B cell (primary cell): ENCODE measurements around the gene COG5.

Source experiments
- EZH2 ChIP-seq: IDR thresholded peaks from 2 replicates; pipeline ENCODE4 v1.6.1; 2012; ENCODE audit warnings: borderline replicate concordance, low read depth, mild to moderate bottlenecking, moderate library complexity, low read length; ENCODE audit not compliant: insufficient read depth, poor library complexity, severe bottlenecking
- TF ChIP-seq, protein P1 (sequence below): fragments of 200-600 bp; IDR thresholded peaks from one replicate; pipeline ENCODE4 v1.8.0; 2022; ENCODE audit warnings: antibody characterized with exemption, mild to moderate bottlenecking

DNA sequence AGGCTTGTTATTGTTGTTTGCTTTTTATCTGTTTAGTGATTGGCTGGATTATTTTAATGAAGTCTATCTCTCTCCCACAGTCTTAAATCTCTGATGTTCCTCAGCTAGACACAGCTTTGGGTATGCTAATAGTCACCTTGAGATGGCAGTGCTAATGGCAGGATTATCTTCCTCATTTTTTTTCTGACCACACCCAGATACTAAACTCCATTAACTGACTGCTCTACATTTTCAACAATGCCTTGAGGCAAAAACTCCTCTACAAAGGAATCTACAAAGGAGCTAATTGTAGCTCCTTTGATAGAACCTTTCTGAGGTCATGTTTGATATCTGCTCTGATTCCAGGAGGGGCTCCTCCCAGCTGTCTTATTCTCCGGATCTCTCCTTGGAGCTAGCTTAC, 272.3 kb downstream of the COG5 start:
- TF ChIP-seq, protein P1, sequence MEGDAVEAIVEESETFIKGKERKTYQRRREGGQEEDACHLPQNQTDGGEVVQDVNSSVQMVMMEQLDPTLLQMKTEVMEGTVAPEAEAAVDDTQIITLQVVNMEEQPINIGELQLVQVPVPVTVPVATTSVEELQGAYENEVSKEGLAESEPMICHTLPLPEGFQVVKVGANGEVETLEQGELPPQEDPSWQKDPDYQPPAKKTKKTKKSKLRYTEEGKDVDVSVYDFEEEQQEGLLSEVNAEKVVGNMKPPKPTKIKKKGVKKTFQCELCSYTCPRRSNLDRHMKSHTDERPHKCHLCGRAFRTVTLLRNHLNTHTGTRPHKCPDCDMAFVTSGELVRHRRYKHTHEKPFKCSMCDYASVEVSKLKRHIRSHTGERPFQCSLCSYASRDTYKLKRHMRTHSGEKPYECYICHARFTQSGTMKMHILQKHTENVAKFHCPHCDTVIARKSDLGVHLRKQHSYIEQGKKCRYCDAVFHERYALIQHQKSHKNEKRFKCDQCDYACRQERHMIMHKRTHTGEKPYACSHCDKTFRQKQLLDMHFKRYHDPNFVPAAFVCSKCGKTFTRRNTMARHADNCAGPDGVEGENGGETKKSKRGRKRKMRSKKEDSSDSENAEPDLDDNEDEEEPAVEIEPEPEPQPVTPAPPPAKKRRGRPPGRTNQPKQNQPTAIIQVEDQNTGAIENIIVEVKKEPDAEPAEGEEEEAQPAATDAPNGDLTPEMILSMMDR: no peak
- no peak for TF ChIP-seq EZH2
